Thymus (tissue), 2 donors: Measurements from ENCODE around the gene TTLL13. TPM values are rescaled to one million over a fixed set of nuclear protein-coding genes. Genes with fewer than 3 reads are reported as not detected.

Experiments used
- polyA plus RNA-seq: library from polyadenylated mRNA; stranded (reverse); fragments of 200-250 nt; gene quantifications from one replicate; pipeline ENCODE4 v1.2.3, GENCODE V29; 2013
- total RNA-seq: library from RNA; stranded (reverse); fragments of 120-200 nt; gene quantifications from one replicate; pipeline ENCODE4 v1.2.4, GENCODE V29; 2013
- donor health status: healthy.

The TTLL13 gene
- total and polyA plus RNA-seq, 2 donors = 0.14 to 0.32 TPM

Other genes with a start within 250 kb of the TTLL13 start
- 12.5 TPM for gene ZNF710, start 248.2 kb upstream of the TTLL13 start, total RNA-seq
- 21.9 TPM for gene ZNF710, start 248.2 kb upstream of the TTLL13 start, polyA plus RNA-seq
- gene IDH2, start 147.1 kb upstream of the TTLL13 start, total RNA-seq = 207 TPM
- 68.7 TPM for gene IDH2, start 147.1 kb upstream of the TTLL13 start, polyA plus RNA-seq
- 6.5 TPM for gene SEMA4B, start 48.2 kb upstream of the TTLL13 start, total RNA-seq
- gene SEMA4B, start 48.2 kb upstream of the TTLL13 start, polyA plus RNA-seq = 32.8 TPM
- gene CIB1, start 15.6 kb upstream of the TTLL13 start, total RNA-seq = 43.7 TPM
- 169 TPM for gene CIB1, start 15.6 kb upstream of the TTLL13 start, polyA plus RNA-seq
- gene GDPGP1, start 15.3 kb upstream of the TTLL13 start, total RNA-seq = 2.5 TPM
- 5.0 TPM for gene GDPGP1, start 15.3 kb upstream of the TTLL13 start, polyA plus RNA-seq
- 50.2 TPM for gene NGRN, start 16.1 kb downstream of the TTLL13 start, total RNA-seq
- gene NGRN, start 16.1 kb downstream of the TTLL13 start, polyA plus RNA-seq = 55.4 TPM
- 1.2 TPM for gene ZNF774, start 102.7 kb downstream of the TTLL13 start, total RNA-seq
- 1.9 TPM for gene ZNF774, start 102.7 kb downstream of the TTLL13 start, polyA plus RNA-seq
- 131 TPM for gene IQGAP1, start 138.7 kb downstream of the TTLL13 start, total RNA-seq
- gene IQGAP1, start 138.7 kb downstream of the TTLL13 start, polyA plus RNA-seq = 144 TPM